Lower leg skin (tissue), 4 donors: Measurements from ENCODE around the gene TENM4. TPM values are rescaled to one million over a fixed set of nuclear protein-coding genes. Genes with fewer than 3 reads are reported as not detected.

Experiments used
- DNase-seq, 2 donors: peaks; one replicate each; pipeline ENCODE4 v3.0.0-alpha.2; 2019; ENCODE audit warnings: low spot score in 2 of 2
- H3K4me3 ChIP-seq: fragments of 200-600 bp; sonication (generic); 2 replicates; pipeline ENCODE4 v1.5.1; 2017; ENCODE audit warnings: mild to moderate bottlenecking, low read depth; ENCODE audit not compliant: poor library complexity, severe bottlenecking
- POLR2A ChIP-seq, 2 donors: fragments of 450-650 bp; IDR thresholded peaks; one replicate each; pipeline ENCODE4 v1.6.1; 2016 to 2017; ENCODE audit warnings: antibody characterized with exemption in 2 of 2, mild to moderate bottlenecking in 1 of 2, moderate library complexity in 1 of 2
- WGBS, 2 donors: methylation state at CpG; one replicate each; pipeline ENCODE4 v1.1.5; 2018; 5-methylcytosine and 5-hydroxymethylcytosine counted together
- intact Hi-C: fragments of 100-400 bp; cut with DNase I; formaldehyde crosslinking; loops from one replicate; pipeline ENCODE4 v1.15.0; 2023; ENCODE audit warnings: low total_unique reads
- total RNA-seq, 4 donors: library from RNA; depleted of rRNA; stranded (reverse); fragments of >200 nt; gene quantifications; one replicate each; pipeline ENCODE4 v1.1.0, GENCODE V29; 2016
- TF ChIP-seq, protein P1 (sequence below), 3 donors: fragments of 450-650 bp; IDR thresholded peaks; one replicate each; pipeline ENCODE4 v1.5.1; 2016; ENCODE audit warnings: antibody characterized with exemption in 3 of 3, mild to moderate bottlenecking in 3 of 3, moderate library complexity in 2 of 3

The TENM4 gene
- total RNA-seq, 4 donors from 2014 or later = 34.4 to 41.1 (median 36.6) TPM

DNA sequence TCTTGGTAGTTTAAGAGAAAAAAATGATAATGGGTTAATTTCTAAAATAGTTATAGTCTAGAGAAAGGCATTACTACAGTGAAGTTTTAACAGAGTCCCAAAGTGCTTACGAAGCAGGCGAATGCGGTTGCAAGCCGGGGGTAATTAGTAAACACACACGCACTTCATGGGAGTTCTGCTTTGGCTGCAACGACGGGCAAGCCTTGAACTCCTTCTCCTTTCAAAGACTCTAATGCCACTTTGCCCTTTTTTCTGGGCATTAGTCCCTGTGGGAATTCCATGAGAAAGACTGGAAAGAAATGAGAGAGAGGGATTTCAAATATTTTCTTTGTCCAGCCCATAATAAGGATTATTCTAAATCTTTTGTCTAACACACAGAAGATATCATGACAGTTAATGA lies 66.1 kb downstream of the TENM4 start:
- TF ChIP-seq POLR2A (IDR thresholded peaks at IDR 0.05) = no peak
- TF ChIP-seq, protein P1, sequence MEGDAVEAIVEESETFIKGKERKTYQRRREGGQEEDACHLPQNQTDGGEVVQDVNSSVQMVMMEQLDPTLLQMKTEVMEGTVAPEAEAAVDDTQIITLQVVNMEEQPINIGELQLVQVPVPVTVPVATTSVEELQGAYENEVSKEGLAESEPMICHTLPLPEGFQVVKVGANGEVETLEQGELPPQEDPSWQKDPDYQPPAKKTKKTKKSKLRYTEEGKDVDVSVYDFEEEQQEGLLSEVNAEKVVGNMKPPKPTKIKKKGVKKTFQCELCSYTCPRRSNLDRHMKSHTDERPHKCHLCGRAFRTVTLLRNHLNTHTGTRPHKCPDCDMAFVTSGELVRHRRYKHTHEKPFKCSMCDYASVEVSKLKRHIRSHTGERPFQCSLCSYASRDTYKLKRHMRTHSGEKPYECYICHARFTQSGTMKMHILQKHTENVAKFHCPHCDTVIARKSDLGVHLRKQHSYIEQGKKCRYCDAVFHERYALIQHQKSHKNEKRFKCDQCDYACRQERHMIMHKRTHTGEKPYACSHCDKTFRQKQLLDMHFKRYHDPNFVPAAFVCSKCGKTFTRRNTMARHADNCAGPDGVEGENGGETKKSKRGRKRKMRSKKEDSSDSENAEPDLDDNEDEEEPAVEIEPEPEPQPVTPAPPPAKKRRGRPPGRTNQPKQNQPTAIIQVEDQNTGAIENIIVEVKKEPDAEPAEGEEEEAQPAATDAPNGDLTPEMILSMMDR (IDR thresholded peaks at IDR 0.05) = no peak
- no peak for DNase-seq
- WGBS, 2 donors = 68 to 73% methylated on average over 7 of the region's 7 CpGs
- intact Hi-C loops = no loop called here
- H3K4me3 ChIP-seq = no peak overlapping the region

DNA sequence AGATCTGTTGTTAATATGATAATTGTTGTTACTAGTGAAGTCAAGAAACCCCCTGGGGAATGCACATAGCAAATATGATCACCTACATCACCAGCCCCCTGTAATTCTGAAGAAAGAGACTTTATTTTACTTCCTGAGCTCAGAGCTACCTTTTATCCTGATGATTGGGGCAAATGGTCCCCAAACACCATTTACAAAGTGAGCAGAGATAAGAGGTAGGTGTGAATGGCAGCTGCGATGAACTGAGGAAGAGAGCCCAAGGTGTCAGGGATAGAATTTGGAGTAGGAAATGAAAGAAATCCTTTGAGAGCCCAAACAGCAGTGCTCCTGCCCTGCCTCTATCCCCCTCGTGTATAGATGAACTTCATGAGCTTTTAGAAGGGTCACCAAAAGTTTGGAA lies 69.1 kb downstream of the TENM4 start:
- intact Hi-C loops = no loop called here
- 61 to 67% methylated on average over 2 of the region's 2 CpGs for WGBS, 2 donors
- DNase-seq = no peak
- no peak overlapping the region for H3K4me3 ChIP-seq
- TF ChIP-seq, protein P1 (IDR thresholded peaks at IDR 0.05) = no peak
- TF ChIP-seq POLR2A (IDR thresholded peaks at IDR 0.05) = no peak

DNA sequence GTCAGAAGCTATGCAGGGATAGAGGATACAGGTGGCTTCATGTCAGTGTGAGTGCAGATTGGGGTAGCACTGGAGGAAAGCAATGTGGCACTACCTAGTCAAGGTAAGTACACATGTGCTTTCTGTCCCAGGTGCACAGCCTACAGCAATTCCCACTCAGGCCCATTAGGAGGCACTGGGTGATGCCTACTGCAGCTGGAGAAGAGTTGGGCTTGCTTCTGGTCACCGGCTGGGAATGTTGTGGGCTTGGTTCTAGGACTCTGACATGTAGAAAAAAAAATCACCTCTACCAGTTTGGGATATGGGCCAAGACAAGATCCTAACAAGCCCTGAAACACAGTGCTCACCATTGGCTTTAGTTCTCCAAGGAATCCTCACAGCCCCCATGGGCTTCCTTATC lies 69.7 kb downstream of the TENM4 start:
- 50 to 57% methylated on average over 1 of the region's 1 CpG for WGBS, 2 donors
- no peak for DNase-seq
- intact Hi-C loops = no loop called here
- TF ChIP-seq, protein P1 (IDR thresholded peaks at IDR 0.05) = no peak
- no peak for TF ChIP-seq POLR2A (IDR thresholded peaks at IDR 0.05)
- H3K4me3 ChIP-seq = no peak overlapping the region

DNA sequence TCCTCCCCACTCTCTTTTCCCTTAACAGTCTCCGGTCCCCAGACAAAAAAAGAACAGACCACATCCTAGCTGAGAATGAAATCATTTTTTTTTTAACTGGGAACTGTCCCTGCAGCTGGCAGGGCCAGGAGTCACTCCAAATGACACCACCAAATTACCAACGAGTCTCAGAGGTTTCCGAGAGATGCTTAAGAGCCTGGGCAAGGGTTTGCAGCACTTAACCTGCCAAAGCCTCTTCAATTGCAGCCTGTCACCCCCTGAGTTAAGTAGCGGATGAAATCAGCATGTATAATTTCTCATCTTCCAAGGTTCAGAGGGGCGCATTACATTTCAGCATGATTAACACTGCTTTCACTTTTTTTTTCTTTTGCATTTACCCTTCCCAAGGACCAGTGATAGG lies 71.8 kb downstream of the TENM4 start:
- intact Hi-C loops = no loop called here

DNA sequence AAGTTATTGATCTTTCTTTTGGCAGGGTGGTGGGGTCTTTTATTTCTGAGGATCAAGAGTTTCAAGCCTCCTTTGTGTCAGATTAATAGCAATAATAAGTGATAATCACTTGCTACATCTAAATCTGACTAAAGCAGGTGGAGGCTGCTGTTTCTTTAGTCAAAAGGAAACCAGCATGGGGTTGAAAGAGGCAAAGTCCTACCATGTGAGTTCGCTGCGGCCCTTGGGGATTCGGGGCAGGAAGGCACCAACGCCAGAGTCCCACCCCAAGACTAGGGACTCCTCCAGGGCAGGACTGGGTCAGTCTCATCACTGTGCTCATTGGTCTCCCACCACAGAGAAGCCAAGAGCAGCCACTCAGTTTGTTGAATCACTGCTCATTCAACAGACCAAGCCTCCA lies 73.0 kb downstream of the TENM4 start:
- no peak overlapping the region for H3K4me3 ChIP-seq
- 88 to 92% methylated on average over 4 of the region's 4 CpGs for WGBS, 2 donors
- TF ChIP-seq, protein P1 (IDR thresholded peaks at IDR 0.05) = no peak
- no peak for TF ChIP-seq POLR2A (IDR thresholded peaks at IDR 0.05)
- intact Hi-C loops = no loop called here
- DNase-seq = no peak

More for the DNA sequence above, 71.8 kb downstream of the TENM4 start:
- no peak for TF ChIP-seq POLR2A (IDR thresholded peaks at IDR 0.05)
- TF ChIP-seq, protein P1 (IDR thresholded peaks at IDR 0.05) = no peak
- WGBS, 2 donors = 78 to 86% methylated on average over 5 of the region's 5 CpGs
- DNase-seq = no peak
- no peak overlapping the region for H3K4me3 ChIP-seq

DNA sequence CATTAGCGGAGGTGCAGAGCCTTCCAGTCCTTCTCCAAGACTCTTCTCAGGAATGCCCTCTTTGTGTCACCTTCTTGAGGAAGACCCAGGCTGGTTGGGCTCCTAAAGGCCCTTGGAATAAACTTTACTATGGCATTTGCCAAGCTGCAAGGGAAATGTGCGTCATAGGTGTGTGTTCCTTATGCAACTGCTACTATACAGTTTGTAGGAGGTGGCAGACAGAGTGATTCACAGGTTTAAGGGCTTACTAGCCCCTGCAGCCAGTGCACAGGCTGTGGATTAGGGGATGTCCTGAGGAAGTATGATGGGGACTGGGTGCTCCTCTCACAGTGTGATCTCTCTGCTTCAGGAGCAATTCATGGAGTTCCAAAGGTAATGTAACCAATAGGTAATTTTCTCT lies 74.6 kb downstream of the TENM4 start:
- 90 to 94% methylated on average over 2 of the region's 2 CpGs for WGBS, 2 donors
- TF ChIP-seq, protein P1 (IDR thresholded peaks at IDR 0.05) = no peak
- no peak for TF ChIP-seq POLR2A (IDR thresholded peaks at IDR 0.05)
- intact Hi-C loops = no loop called here

More for the DNA sequence above, 74.6 kb downstream of the TENM4 start:
- no peak overlapping the region for H3K4me3 ChIP-seq
- DNase-seq = no peak
